CD14-positive monocyte (primary cell): ENCODE results near the gene DLGAP1. TPM values are rescaled to one million over a fixed set of nuclear protein-coding genes. Genes with fewer than 3 reads are reported as not detected.

Experiments
- DNase-seq, 3 donors: peaks; one replicate each; pipeline ENCODE4 v3.0.0-alpha.2; 2011 to 2022
- H2AFZ ChIP-seq: 2 replicates; pipeline ENCODE4 v1.6.0; 2012; ENCODE audit warnings: mild to moderate bottlenecking, low read depth, low read length, inconsistent platforms; ENCODE audit not compliant: insufficient read depth, poor library complexity, severe bottlenecking
- H3K27ac ChIP-seq, 2 donors: 1 replicate in 1 of 2; 2 replicates in 1 of 2; pipeline ENCODE4 v1.5.1; 2012 to 2013; ENCODE audit warnings: low read length in 2 of 2, control low read depth in 1 of 2, inconsistent platforms in 1 of 2, low read depth in 1 of 2, mild to moderate bottlenecking in 1 of 2
- H3K27me3 ChIP-seq, 2 donors: one replicate each; pipeline versions ENCODE4 v1.6.0 to v1.6.1; 2011 to 2013; ENCODE audit warnings: low read length in 2 of 2; ENCODE audit not compliant: control insufficient read depth in 2 of 2, insufficient read depth in 2 of 2
- H3K36me3 ChIP-seq, 2 donors: replicated peaks in 1 of 2; 1 replicate in 1 of 2; 2 replicates in 1 of 2; pipeline versions ENCODE4 v1.5.1 to v1.6.1; 2012 to 2013; ENCODE audit warnings: low read length in 2 of 2, control low read depth in 1 of 2, inconsistent platforms in 1 of 2, mild to moderate bottlenecking in 1 of 2; ENCODE audit not compliant: insufficient read depth in 2 of 2, control insufficient read depth in 1 of 2
- H3K4me1 ChIP-seq, 2 donors: 1 replicate in 1 of 2; 2 replicates in 1 of 2; pipeline versions ENCODE4 v1.5.1 to v1.6.1; 2012 to 2013; ENCODE audit warnings: low read length in 2 of 2, control low read depth in 1 of 2, inconsistent platforms in 1 of 2, mild to moderate bottlenecking in 1 of 2, moderate library complexity in 1 of 2; ENCODE audit not compliant: insufficient read depth in 2 of 2, control insufficient read depth in 1 of 2
- H3K4me2 ChIP-seq: replicated peaks from 2 replicates; pipeline ENCODE3; 2012; ENCODE audit warnings: low read length, moderate library complexity, mild to moderate bottlenecking; ENCODE audit not compliant: poor library complexity, severe bottlenecking; ENCODE audit errors: extremely low read depth
- H3K4me3 ChIP-seq, 3 experiments: fragments of 200-600 bp in 1 of 3; sonication (generic) in 1 of 3; replicated peaks in 1 of 3; 1 replicate in 2 of 3; 2 replicates in 1 of 3; pipeline ENCODE4 v1.5.1; 2011 to 2013; ENCODE audit warnings: low read length in 3 of 3, mild to moderate bottlenecking in 3 of 3, control low read depth in 2 of 3, low read depth in 2 of 3, inconsistent platforms in 1 of 3, moderate library complexity in 1 of 3
- H3K79me2 ChIP-seq: 2 replicates; pipeline ENCODE4 v1.6.0; 2012; ENCODE audit warnings: mild to moderate bottlenecking, control low read depth, inconsistent platforms, low read length, moderate library complexity; ENCODE audit not compliant: insufficient read depth
- H3K9ac ChIP-seq: 2 replicates; pipeline ENCODE4 v1.6.0; 2017; ENCODE audit warnings: low read length, mild to moderate bottlenecking; ENCODE audit not compliant: insufficient read depth, poor library complexity, severe bottlenecking
- H3K9me3 ChIP-seq, 2 donors: replicated peaks in 1 of 2; 1 replicate in 1 of 2; 2 replicates in 1 of 2; pipeline versions ENCODE4 v1.5.1 to v1.6.1; 2012 to 2013; ENCODE audit warnings: low read length in 2 of 2, control low read depth in 1 of 2; ENCODE audit not compliant: control insufficient read depth in 1 of 2, insufficient read depth in 1 of 2
- H4K20me1 ChIP-seq: 2 replicates; pipeline ENCODE4 v1.6.0; 2012; ENCODE audit warnings: mild to moderate bottlenecking, low read length, control low read depth, moderate library complexity; ENCODE audit not compliant: insufficient read depth
- H3K27ac Mint-ChIP-seq, 7 donors: one replicate each; pipeline ENCODE4 v1.8.0; 2020; ENCODE audit warnings: mild to moderate bottlenecking in 7 of 7, mixed read lengths in 7 of 7, moderate library complexity in 6 of 7, inconsistent platforms in 2 of 7
- H3K27me3 Mint-ChIP-seq, 3 donors: one replicate each; pipeline ENCODE4 v1.8.0; 2021 to 2022; ENCODE audit warnings: low read depth in 3 of 3, mild to moderate bottlenecking in 3 of 3, mixed read lengths in 3 of 3, moderate library complexity in 3 of 3, inconsistent platforms in 1 of 3
- H3K36me3 Mint-ChIP-seq, 2 donors: one replicate each; pipeline ENCODE4 v1.8.0; 2020; ENCODE audit warnings: mixed read lengths in 2 of 2, inconsistent platforms in 1 of 2, mild to moderate bottlenecking in 1 of 2
- H3K4me1 Mint-ChIP-seq: one replicate; pipeline ENCODE4 v1.8.0; 2020; ENCODE audit warnings: mild to moderate bottlenecking, mixed read lengths
- H3K4me3 Mint-ChIP-seq, 2 donors: one replicate each; pipeline ENCODE4 v1.8.0; 2020; ENCODE audit warnings: mild to moderate bottlenecking in 2 of 2, mixed read lengths in 2 of 2, moderate library complexity in 1 of 2
- H3K9me3 Mint-ChIP-seq, 7 donors: one replicate each; pipeline ENCODE4 v1.8.0; 2020 to 2022; ENCODE audit warnings: mixed read lengths in 7 of 7, mild to moderate bottlenecking in 6 of 7, moderate library complexity in 6 of 7, inconsistent platforms in 2 of 7
- CTCF ChIP-seq: fragments of 200-600 bp; IDR thresholded peaks from one replicate; pipeline ENCODE4 v1.8.0; 2022; ENCODE audit warnings: antibody characterized with exemption, mild to moderate bottlenecking
- WGBS: methylation state at CpG from one replicate; pipeline ENCODE4 v1.1.5; 2013; ENCODE audit warnings: missing lambda C conversion rate; ENCODE audit not compliant: insufficient coverage; 5-methylcytosine and 5-hydroxymethylcytosine counted together
- intact Hi-C, 2 donors: fragments of 100-400 bp; cut with micrococcal nuclease; formaldehyde crosslinking; loops; one replicate each; pipeline versions ENCODE4 v1.15.0 to v1.15.1; 2023
- polyA plus RNA-seq, 3 donors: library from polyadenylated mRNA; depleted of rRNA in 1 of 3; unstranded in 2 of 3; stranded (reverse) in 1 of 3; fragments of 300-500 nt in 2 of 3; fragments of >200 nt in 1 of 3; fragmentation: Illumina TruSeq in 2 of 3; gene quantifications; 1 replicate in 2 of 3; 2 replicates in 1 of 3; pipeline ENCODE4 v1.2.3, GENCODE V29; 2012 to 2021

The DLGAP1 gene
- polyA plus RNA-seq, 3 donors, result 0.09 to 0.42 TPM; not detected in 1

- H3K27ac Mint-ChIP-seq, result peak overlapping the region; percentile 89 to 97 (median 94)
- peak overlapping the region; percentile 79 to 88 for H3K27ac ChIP-seq
- no peak overlapping the region for H2AFZ ChIP-seq
- H3K4me1 Mint-ChIP-seq, result peaks cover 49% of the 10 kb centered on the region
- no peaks in the 10 kb centered on the region for H4K20me1 ChIP-seq
- no peaks in the 10 kb centered on the region for H3K27me3 Mint-ChIP-seq
- TF ChIP-seq CTCF, result no peak
- H3K4me3 ChIP-seq, result peak overlapping the region in 2 of 3 experiments; percentile 11 to 29
- H3K36me3 Mint-ChIP-seq, result no peaks in the 10 kb centered on the region
- H3K9me3 ChIP-seq, result no peaks in the 10 kb centered on the region
- peak overlapping the region; percentile 39 for H3K9ac ChIP-seq
- peak overlapping the region; percentile 36 for H3K4me2 ChIP-seq
- no peaks in the 10 kb centered on the region for H3K36me3 ChIP-seq
- H3K79me2 ChIP-seq, result no peaks in the 10 kb centered on the region
- H3K4me1 ChIP-seq, result peaks cover 46 to 49% of the 10 kb centered on the region in 2 donors
- H3K4me3 Mint-ChIP-seq, result peak overlapping the region; percentile 51 to 81
- WGBS, result 0% methylated on average over 1 of the region's 4 CpGs
- H3K27me3 ChIP-seq, result no peaks in the 10 kb centered on the region
- intact Hi-C loops, result loop anchor here (2.0 to 5.0 kb wide), 4 partner anchors 59 to 212 kb away; partner anchors contain the start of gene TGIF1 (in 1 of the 2)
- peaks cover 0 to 2% (median 0%) of the 10 kb centered on the region in 7 donors for H3K9me3 Mint-ChIP-seq
- peak; percentile 77 to 80 (median 79) for DNase-seq
Measured at GRCh38 chr18:3660739-3661515, 794.2 kb downstream of the DLGAP1 start.

GRCh38 chr18:3658529-3658928, 796.6 kb downstream of the DLGAP1 start:
- H3K4me2 ChIP-seq, result no peak overlapping the region
- H3K4me3 Mint-ChIP-seq, result no peak overlapping the region
- peak overlapping the region in 2 of 7 donors; percentile 25 to 97 for H3K27ac Mint-ChIP-seq
- no peaks in the 10 kb centered on the region for H3K36me3 ChIP-seq
- peaks cover 0 to 2% of the 10 kb centered on the region in 2 donors for H3K36me3 Mint-ChIP-seq
- no peaks in the 10 kb centered on the region for H4K20me1 ChIP-seq
- H3K4me1 ChIP-seq, result peaks cover 34 to 37% of the 10 kb centered on the region in 2 donors
- H3K4me1 Mint-ChIP-seq, result peaks cover 37% of the 10 kb centered on the region
- H3K9ac ChIP-seq, result no peak overlapping the region
- no peaks in the 10 kb centered on the region for H3K79me2 ChIP-seq
- H3K27ac ChIP-seq, result peak overlapping the region in 1 of 2 donors; percentile 88
- no peak for TF ChIP-seq CTCF
- intact Hi-C loops, result no loop called here
- no peak overlapping the region for H2AFZ ChIP-seq
- no peaks in the 10 kb centered on the region for H3K9me3 ChIP-seq
- H3K9me3 Mint-ChIP-seq, result peaks cover 0 to 2% (median 0%) of the 10 kb centered on the region in 7 donors
- no peaks in the 10 kb centered on the region for H3K27me3 ChIP-seq
- H3K27me3 Mint-ChIP-seq, result no peaks in the 10 kb centered on the region
- WGBS, result no CpG with 5 or more reads among the region's 1 CpG
- no peak overlapping the region for H3K4me3 ChIP-seq
- DNase-seq, result no peak
